Measurements from ENCODE around the gene OR10A7.

Gene OR10A7

DNA sequence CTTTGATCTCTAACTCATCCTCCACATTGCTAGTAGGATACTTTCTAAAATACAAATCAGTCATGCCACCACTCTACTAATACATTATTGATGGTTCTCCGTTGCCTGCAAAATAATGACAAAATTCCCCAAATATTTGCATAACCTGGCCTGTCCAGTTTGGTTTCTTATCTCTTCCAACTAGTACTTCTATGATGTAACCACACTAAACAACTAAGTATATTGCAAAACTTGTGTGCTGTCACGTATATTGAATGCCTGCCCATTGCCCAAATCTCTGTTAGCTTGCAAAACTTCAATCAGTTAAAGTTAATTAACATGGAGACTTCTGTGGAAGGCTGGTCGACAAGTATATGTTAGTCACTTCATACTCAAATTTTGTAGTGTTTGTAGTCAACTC lies 30.1 kb downstream of the OR10A7 start:
- no peak overlapping the region for H3K27ac ChIP-seq (ENCODE audit: low read length)
- H3K4me2 ChIP-seq (ENCODE audit: low read length), result no peak overlapping the region
- H3K36me3 ChIP-seq (replicated peaks; ENCODE audit: low read depth, low read length), result no peaks in the 10 kb centered on the region
- H4K20me1 ChIP-seq (ENCODE audit: insufficient read depth, low read length), result no peaks in the 10 kb centered on the region
- no peaks in the 10 kb centered on the region for H3K4me1 ChIP-seq (ENCODE audit: low read length)
- H3K9me3 ChIP-seq (ENCODE audit: insufficient read depth, low read length), result no peaks in the 10 kb centered on the region
- TF ChIP-seq EZH2phosphoT487 (IDR thresholded peaks at IDR 0.05; ENCODE audit: low read depth), result no peak
- TF ChIP-seq, protein P1, sequence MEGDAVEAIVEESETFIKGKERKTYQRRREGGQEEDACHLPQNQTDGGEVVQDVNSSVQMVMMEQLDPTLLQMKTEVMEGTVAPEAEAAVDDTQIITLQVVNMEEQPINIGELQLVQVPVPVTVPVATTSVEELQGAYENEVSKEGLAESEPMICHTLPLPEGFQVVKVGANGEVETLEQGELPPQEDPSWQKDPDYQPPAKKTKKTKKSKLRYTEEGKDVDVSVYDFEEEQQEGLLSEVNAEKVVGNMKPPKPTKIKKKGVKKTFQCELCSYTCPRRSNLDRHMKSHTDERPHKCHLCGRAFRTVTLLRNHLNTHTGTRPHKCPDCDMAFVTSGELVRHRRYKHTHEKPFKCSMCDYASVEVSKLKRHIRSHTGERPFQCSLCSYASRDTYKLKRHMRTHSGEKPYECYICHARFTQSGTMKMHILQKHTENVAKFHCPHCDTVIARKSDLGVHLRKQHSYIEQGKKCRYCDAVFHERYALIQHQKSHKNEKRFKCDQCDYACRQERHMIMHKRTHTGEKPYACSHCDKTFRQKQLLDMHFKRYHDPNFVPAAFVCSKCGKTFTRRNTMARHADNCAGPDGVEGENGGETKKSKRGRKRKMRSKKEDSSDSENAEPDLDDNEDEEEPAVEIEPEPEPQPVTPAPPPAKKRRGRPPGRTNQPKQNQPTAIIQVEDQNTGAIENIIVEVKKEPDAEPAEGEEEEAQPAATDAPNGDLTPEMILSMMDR (IDR thresholded peaks at IDR 0.05; ENCODE audit: low read depth, low read length), result no peak
- no peaks in the 10 kb centered on the region for H3K79me2 ChIP-seq (ENCODE audit: low read length)
- H3K4me3 ChIP-seq (ENCODE audit: low read length), result no peak overlapping the region
- no peak overlapping the region for H2AFZ ChIP-seq (ENCODE audit: low read depth, low read length)
- H3K9ac ChIP-seq (ENCODE audit: low read length), result no peak overlapping the region
- H3K27me3 ChIP-seq (ENCODE audit: low read depth, low read length), result peaks cover 24% of the 10 kb centered on the region

DNA sequence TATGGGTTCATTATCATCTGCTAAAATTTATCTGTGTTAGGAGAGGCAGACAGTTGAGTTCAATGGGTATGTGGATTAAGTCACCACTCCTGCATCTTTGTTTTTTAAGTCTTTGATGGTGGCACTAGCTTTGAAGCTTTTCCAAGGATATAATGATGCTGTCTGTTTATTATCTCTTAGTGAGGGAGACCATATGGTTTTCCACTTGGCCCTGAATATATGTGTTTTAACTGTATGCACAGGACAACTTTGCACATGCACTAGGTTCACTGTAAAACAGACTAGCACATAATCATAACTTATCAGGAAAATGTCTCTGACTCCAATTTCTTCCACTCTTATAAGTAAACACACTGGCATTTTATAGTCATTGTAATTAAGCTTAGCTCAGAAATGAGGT lies 32.5 kb downstream of the OR10A7 start:
- Histone ChIP-seq H3K36me3 (replicated peaks; ENCODE audit: low read depth, low read length) (no peaks in the 10 kb centered on the region), H3K27me3 (ENCODE audit: low read depth, low read length) (peaks cover 3% of the 10 kb centered on the region; the same call in 1 of the 2 replicates), H4K20me1 (ENCODE audit: insufficient read depth, low read length) (no peaks in the 10 kb centered on the region), H2AFZ (ENCODE audit: low read depth, low read length) (no peak overlapping the region), H3K9me3 (ENCODE audit: insufficient read depth, low read length) (no peaks in the 10 kb centered on the region), H3K4me3 (ENCODE audit: low read length) (no peak overlapping the region), H3K27ac (ENCODE audit: low read length) (no peak overlapping the region), H3K4me1 (ENCODE audit: low read length) (no peaks in the 10 kb centered on the region), H3K79me2 (ENCODE audit: low read length) (no peaks in the 10 kb centered on the region), H3K9ac (ENCODE audit: low read length) (no peak overlapping the region), H3K4me2 (ENCODE audit: low read length) (no peak overlapping the region)
- no peak for TF ChIP-seq EZH2phosphoT487 (IDR thresholded peaks at IDR 0.05; ENCODE audit: low read depth)
- TF ChIP-seq, protein P1 (IDR thresholded peaks at IDR 0.05; ENCODE audit: low read depth, low read length), result no peak

DNA sequence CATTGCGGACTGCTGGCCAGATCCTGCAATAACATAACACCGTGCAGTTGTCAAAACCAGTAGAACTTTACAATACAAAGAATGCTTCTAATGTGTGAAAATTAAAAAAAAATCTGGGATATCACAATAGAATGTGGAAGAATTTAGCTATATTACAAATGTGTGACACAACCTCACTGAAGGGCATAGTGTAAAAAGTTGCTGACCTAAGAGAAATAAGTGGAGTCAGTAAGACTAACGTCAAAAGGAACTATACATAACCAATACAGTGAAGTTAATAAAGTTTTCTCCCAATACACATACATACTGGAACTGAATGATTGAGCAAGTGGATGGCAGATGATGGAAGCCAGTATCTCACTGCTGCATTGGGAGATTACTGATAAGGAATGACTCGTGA lies 36.0 kb downstream of the OR10A7 start:
- Histone ChIP-seq H4K20me1 (ENCODE audit: insufficient read depth, low read length) (no peaks in the 10 kb centered on the region), H3K27me3 (ENCODE audit: low read depth, low read length) (no peaks in the 10 kb centered on the region), H3K9me3 (ENCODE audit: insufficient read depth, low read length) (no peaks in the 10 kb centered on the region), H3K79me2 (ENCODE audit: low read length) (no peaks in the 10 kb centered on the region), H2AFZ (ENCODE audit: low read depth, low read length) (no peak overlapping the region), H3K36me3 (replicated peaks; ENCODE audit: low read depth, low read length) (no peaks in the 10 kb centered on the region), H3K4me2 (ENCODE audit: low read length) (no peak overlapping the region), H3K27ac (ENCODE audit: low read length) (no peak overlapping the region), H3K4me3 (ENCODE audit: low read length) (no peak overlapping the region), H3K9ac (ENCODE audit: low read length) (no peak overlapping the region), H3K4me1 (ENCODE audit: low read length) (no peaks in the 10 kb centered on the region)
- TF ChIP-seq, protein P1 (IDR thresholded peaks at IDR 0.05; ENCODE audit: low read depth, low read length), result no peak
- no peak for TF ChIP-seq EZH2phosphoT487 (IDR thresholded peaks at IDR 0.05; ENCODE audit: low read depth)

DNA sequence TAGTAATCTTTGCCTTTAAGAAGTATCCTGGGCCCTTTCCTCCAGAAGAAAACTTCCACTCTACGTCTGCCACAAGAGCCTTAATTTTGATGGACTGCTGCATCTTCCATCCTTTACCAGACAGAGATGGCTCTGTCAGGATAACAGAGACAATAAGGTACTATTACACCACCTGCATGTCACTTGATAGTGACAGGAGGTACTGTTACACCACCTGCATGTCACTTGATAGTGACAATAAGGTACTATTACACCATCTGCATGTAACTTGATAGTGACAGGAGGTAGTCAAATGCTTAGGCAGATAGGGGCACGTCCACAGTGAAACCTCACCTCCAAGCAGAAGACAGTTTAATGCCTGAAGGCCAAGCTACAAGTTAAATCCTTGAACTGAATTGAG lies 37.5 kb downstream of the OR10A7 start:
- TF ChIP-seq EZH2phosphoT487 (IDR thresholded peaks at IDR 0.05; ENCODE audit: low read depth), result no peak
- Histone ChIP-seq H4K20me1 (ENCODE audit: insufficient read depth, low read length) (no peaks in the 10 kb centered on the region), H2AFZ (ENCODE audit: low read depth, low read length) (no peak overlapping the region), H3K4me3 (ENCODE audit: low read length) (no peak overlapping the region), H3K9ac (ENCODE audit: low read length) (no peak overlapping the region), H3K27me3 (ENCODE audit: low read depth, low read length) (no peaks in the 10 kb centered on the region), H3K27ac (ENCODE audit: low read length) (no peak overlapping the region), H3K36me3 (replicated peaks; ENCODE audit: low read depth, low read length) (no peaks in the 10 kb centered on the region), H3K4me2 (ENCODE audit: low read length) (no peak overlapping the region), H3K9me3 (ENCODE audit: insufficient read depth, low read length) (no peaks in the 10 kb centered on the region), H3K79me2 (ENCODE audit: low read length) (no peaks in the 10 kb centered on the region), H3K4me1 (ENCODE audit: low read length) (no peaks in the 10 kb centered on the region)

Data from OCI-LY3 (cell line).